ENCODE data around the gene SPHK1.

SPHK1 gene

GRCh38 chr17:76410328-76410965 is 26.0 kb downstream of the SPHK1 start:
- no peak for DNase-seq

- no peak for DNase-seq
These were observed 26.8 kb downstream of the SPHK1 start for GRCh38 chr17:76411247-76411646.

GRCh38 chr17:76414334-76415295 is 30.2 kb downstream of the SPHK1 start:
- DNase-seq = no peak

GRCh38 chr17:76415786-76416185 is 31.4 kb downstream of the SPHK1 start:
- DNase-seq = no peak

GRCh38 chr17:76416457-76416856 is 32.0 kb downstream of the SPHK1 start:
- DNase-seq = no peak

- no peak for DNase-seq
These were observed 32.5 kb downstream of the SPHK1 start for GRCh38 chr17:76416899-76417298.

GRCh38 chr17:76417499-76418143 is 33.2 kb downstream of the SPHK1 start:
- DNase-seq = no peak

- no peak for DNase-seq
These were observed 35.3 kb downstream of the SPHK1 start for GRCh38 chr17:76419576-76420260.

- no peak for DNase-seq
These were observed 36.1 kb downstream of the SPHK1 start for GRCh38 chr17:76420356-76421043.

GRCh38 chr17:76421044-76421407 is 36.6 kb downstream of the SPHK1 start:
- DNase-seq = no peak

- DNase-seq = no peak
These were observed 38.0 kb downstream of the SPHK1 start for GRCh38 chr17:76422406-76422805.

- DNase-seq = no peak
These were observed 38.5 kb downstream of the SPHK1 start for GRCh38 chr17:76422860-76423259.

- no peak for DNase-seq
These were observed 42.4 kb downstream of the SPHK1 start for GRCh38 chr17:76426853-76427252.

GRCh38 chr17:76427501-76428231 is 43.3 kb downstream of the SPHK1 start:
- DNase-seq = no peak

- no peak for DNase-seq
These were observed 44.1 kb downstream of the SPHK1 start for GRCh38 chr17:76428511-76428910.

- no peak for DNase-seq
These were observed 47.1 kb downstream of the SPHK1 start for GRCh38 chr17:76431509-76431908.

GRCh38 chr17:76432004-76432403 is 47.6 kb downstream of the SPHK1 start:
- DNase-seq = no peak

GRCh38 chr17:76432712-76433336 is 48.4 kb downstream of the SPHK1 start:
- DNase-seq = peak; percentile 11

GRCh38 chr17:76433693-76434092 is 49.3 kb downstream of the SPHK1 start:
- no peak for DNase-seq

GRCh38 chr17:76434870-76435269 is 50.5 kb downstream of the SPHK1 start:
- DNase-seq = no peak

GRCh38 chr17:76435751-76436150 is 51.3 kb downstream of the SPHK1 start:
- DNase-seq = no peak
